Stimulated activated CD4-positive, alpha-beta T cell treated with anti-CD3 and anti-CD28 coated beads, Interleukin-4, amount 100 ng/mL, for 4 hours (primary cell): ENCODE results near the gene KCNIP4.

Experiments
- DNase-seq, 2 experiments: peaks; one replicate each; pipeline ENCODE4 v3.0.0-alpha.2; 2020

The KCNIP4 gene

DNA sequence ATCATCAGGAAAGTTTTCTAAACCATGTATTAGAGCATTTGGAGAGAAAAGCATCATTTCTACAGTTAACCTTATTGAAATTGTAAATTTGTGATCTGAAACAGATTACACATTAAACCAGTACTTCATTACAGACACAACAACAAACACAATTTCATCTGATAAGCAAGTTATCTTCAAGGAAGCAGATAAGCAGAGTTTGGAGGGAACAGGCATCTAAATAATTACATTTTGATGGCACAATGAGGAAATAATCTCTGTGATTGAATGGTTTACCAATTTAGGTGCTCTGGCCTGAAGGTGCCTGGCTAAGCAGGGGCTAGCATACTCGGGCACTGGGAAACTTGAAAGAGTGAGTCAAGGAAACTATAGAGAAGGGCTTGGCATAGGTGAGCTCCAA, 628.5 kb downstream of the KCNIP4 start:
- DNase-seq, result no peak

DNA sequence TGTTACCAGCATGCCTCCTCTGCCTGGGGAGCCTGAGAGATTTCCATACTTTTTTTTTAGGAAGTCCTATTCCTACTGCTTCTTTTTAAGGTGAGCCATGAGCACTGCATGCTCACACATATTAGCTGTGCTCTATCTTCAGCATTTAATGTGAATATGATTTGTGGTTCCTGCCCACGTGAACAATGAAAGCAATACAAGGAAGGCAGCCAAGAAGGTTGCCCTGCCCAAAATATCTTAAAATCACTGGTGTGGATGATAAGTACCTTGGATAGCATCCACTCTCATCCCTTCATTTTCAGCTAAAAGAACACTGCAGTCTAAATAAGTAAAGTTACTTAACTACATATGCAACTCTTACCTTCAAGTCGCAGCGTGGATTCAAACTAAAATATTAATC, 640.9 kb downstream of the KCNIP4 start:
- DNase-seq, result no peak

DNA sequence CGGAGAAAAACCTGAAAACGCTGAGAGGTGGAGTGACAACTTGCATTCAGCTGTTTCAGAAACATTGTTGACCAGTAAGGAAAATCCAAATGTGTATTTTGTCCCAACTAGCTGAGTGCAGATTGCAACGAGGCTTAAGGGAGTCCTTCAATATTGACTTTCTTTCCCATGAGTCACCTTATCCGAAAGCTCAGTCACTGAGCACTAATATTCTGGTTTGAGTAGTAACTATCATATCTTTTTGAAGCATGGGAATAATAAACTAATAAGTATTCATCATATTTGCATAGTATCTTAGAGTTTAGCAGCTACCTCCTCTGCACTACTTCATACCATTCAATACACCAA, 644.1 kb downstream of the KCNIP4 start:
- no peak for DNase-seq

DNA sequence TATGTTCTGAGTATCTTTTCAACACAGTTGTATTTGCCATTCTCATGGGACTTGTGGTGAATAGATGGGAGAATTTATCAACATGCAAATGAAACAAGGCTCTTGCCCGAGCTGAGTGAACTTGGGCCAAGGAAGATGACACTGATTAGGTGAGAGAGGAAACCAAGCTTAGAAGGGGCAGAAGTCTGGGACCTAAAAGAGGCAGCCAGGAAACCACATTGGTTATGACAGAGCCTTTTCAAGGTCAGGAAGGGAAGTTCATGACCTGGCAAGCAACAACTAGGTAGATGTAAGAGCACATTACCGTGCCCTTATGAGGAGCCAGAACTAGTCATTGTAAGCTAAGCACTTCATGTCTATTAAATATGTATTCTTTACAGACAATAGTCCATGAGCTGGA, 658.0 kb downstream of the KCNIP4 start:
- DNase-seq, result no peak

DNA sequence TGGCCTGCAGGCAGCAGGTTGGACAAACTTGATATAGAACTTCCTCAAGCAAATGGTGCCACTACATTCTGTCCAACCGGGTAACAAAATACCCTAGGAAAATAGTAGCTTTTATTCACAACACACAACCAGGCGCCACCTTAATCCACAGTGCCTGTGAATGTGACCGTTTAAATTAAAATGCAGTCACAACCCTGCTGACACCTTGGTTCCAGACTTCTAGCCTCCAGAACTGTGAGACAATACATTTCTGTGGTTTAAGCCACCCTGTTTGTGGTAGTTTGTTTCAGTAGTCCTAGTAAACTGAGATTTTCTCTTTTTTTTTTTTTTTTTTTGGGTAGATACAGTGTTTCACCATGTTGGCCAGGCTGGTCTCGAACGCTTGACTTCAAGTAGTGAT, 672.5 kb downstream of the KCNIP4 start:
- DNase-seq, result no peak

DNA sequence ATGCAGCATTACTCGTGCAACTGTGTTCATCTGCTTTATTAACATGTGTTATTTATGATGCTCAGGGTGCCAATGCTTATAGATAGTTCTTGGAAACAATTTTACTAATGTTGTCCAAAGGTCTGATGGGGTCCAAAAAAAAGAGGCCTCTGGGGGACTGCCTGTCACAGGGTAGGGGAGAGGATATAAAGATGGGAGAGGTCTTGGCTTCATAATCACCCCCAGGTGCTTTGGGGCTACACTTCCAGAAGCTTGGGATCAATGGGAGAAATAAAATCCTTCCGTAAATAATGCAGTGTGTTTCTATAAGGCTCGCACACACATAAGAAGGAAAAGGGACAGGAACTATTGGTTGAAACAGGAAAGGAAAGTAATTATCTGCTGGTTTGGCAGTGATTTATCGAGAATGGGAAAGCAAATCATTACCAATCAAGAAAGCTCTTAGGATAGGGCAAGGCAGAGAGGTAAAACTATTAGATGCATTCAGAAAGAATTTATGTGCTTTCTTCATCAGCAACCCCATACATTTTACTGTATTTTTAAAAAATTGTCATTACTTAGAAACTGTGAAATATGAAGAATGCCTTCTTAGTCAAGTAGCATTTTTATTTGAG, 677.0 kb downstream of the KCNIP4 start:
- no peak for DNase-seq

DNA sequence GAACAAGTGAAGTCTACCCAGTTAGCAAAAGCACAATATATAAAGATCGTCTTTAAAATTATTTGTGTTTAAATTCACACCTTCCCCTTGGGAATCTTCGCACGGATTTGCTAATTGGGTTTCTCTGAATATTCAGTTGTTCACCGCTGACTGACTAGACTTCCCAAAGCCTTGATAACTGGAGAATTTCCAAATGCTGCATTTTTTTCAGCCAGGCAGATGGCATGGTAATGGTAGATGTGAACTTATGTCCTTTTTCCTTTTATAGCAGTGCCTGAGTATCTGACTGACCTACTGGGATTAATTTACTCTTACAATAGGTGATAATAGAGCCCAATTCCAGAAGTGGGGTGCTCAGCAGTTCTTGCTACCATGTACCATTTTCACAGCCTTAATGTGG, 700.2 kb downstream of the KCNIP4 start:
- DNase-seq, result no peak

DNA sequence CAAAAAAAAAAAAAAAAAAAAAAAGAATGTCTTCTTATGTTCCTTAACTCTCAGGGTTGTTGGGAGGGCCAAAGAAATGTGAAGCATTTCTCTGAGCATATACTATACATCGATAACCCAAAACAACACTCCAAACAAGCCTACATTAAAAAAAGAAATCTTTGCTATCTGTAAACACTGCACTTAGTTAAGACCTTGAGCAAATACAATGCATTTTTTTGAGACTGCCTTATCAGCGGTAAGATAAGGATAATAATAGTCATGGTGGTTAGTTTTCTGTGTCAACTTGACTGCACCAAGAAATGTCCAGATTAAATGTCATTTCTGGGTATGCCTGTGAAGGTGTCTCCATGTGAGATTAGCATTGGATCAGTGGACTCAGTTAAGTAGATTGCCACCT, 706.4 kb downstream of the KCNIP4 start:
- no peak for DNase-seq

DNA sequence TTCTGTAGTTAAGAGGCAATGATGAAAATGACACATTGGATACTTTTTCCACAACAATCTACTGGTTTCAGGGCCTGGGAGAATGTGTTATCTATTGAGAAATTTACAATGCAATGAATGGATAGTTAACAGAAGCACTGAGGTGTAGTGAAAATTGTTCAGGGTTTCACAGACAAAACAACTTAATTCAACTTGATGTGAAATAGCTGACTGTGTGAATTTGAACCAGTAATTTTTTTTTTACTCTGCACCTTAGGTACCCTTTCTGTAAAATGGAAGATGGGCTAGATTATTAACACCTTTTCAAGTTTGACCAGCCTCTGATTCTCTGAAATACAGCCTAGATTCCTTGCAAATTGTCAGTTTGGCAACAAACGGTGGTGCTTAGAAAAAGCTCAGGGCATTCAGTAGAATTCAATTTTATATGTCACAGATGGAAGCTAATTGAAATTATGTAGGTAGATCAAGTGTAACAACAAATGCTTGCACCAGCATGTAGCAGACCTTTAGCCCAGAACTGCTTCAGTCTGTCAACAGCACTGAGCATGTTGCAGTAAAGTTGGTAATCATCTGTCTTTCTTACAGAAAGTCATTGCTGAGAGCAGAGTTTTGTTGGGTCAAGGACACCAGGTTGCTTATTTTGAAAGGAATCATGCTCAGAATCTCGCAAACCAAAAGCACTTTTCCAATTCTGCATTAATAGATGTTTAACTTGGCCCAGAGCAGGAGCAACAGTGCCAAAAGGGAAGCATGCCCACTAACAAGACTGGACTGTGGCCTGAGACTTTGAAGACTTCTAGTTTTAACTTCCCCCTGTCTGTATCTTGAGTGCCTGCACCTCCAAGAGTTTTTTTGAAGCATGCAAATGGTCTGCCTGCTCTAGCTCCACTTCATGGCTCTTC, 721.7 kb downstream of the KCNIP4 start:
- DNase-seq, result no peak

DNA sequence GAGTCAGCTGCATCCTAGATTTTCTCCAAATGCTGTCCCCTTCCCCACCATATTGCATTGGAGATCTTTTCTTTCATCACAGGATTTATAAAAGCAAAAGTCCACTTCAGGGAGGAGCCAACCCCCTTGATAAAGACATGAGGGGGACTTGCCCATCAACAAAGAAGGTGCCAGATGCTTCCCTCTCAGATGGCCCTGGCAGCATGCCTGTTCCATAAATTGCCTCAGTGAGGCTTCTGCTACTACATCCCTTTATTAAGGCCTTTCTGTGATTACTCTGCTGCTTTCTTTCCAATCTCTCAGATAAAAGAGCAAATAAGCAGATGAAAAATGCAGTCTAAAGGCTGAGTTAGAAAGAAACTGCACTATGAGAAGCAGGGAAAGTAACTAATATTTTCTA, 736.7 kb downstream of the KCNIP4 start:
- DNase-seq, result no peak

DNA sequence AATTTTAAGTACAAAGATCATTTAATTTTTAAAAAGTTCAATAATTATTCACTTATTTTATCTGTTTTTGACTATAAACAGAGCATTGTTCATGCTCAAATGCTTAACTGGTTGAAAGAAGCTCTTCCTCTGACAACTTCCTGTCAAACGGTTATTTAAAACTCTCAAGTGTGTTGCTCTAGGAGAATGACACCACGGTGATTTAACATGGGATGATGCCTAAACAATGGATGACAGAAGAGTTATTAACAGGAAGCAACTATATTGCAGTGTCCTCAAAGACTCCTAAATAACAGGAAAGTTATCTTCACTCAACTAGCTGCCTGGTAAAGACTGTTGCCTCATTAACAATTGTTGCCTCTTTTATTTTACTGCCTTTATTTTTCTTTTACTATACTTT, 738.7 kb downstream of the KCNIP4 start:
- DNase-seq, result no peak

DNA sequence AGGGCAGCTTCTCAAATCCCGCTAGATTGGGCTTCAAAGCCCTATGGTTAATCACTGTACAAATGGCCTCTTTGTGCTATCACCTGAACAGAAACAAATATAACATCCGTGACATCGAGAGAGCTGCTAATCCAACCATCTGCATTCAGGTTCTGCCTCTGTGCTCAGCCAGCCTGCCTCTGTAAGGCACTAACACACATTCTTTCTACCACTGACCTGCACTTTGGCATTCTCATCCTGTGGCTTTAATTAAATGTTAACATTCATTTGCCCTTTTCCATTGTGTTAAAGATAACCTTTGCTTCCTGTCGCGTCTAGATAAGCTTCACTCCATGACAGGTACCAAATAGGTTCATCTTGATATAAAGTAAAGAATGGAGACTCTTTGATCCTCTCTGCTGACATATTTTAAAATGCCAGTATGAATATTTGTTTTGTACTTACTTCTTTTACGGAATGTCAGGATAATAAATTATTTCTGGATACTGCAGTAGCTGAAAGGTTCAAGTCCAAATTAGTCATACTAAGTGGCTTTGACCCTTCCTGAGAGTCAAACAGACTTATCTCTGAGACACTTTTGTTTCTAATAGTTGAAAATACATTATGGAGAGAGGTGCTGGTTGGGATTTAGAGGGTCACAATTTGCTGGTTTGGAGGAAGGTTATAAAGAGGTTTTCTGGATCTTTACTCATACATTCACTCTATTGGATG, 742.6 kb downstream of the KCNIP4 start:
- DNase-seq, result no peak

DNA sequence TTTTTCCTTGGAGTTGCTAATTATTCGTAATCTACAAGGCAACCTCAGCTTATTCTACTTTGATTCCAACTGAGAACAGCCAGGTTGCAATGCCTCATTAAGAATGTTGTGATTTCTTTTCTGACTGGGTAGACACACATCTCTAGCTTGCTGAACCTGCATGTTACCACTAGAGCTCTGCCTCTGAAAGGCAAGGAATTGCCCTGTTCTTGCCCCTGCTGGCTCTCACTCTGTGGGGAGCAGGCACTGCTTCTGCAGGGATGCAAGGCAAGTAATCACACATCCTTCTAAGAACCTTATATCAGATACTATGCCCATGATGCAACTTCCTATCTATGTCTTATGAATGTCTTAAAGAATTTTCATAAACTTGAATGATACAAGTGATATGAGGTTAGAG, 745.2 kb downstream of the KCNIP4 start:
- DNase-seq, result no peak

DNA sequence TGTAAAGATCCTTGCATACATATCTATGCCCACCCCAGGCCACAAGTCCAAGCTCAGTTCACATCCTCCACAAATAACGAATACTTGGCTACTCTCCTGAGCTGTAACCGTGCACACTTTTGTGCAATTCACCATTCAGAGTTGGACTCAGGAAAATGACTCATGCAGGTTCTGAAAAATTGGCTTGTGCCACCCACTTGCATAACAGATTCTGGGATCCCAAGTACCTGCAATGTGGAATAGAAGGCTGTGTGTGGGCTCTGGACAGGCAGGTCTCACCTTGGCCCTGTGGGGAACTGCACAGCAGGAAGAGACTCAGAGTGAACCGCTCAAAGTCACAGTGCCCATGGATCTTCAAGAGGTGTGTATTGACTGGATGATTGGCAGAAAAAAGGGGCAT, 745.6 kb downstream of the KCNIP4 start:
- no peak for DNase-seq

DNA sequence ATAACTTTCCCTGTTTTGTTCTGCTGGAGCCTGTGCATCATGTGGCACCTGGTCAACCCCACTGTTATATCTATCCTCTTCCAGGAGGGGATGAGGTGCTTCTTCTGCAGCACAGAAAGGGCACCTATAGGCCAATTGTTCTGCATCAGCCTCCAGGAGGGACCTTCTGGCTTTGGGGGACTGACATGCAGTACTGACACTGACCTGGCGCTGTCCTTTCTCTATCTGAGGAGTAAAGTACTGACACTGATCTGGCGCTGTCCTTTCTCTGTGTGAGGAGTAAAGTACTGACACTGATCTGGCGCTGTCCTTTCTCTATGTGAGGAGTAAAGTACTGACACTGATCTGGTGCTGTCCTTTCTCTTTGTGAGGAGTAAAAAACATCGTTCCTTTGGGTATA, 749.9 kb downstream of the KCNIP4 start:
- no peak for DNase-seq

DNA sequence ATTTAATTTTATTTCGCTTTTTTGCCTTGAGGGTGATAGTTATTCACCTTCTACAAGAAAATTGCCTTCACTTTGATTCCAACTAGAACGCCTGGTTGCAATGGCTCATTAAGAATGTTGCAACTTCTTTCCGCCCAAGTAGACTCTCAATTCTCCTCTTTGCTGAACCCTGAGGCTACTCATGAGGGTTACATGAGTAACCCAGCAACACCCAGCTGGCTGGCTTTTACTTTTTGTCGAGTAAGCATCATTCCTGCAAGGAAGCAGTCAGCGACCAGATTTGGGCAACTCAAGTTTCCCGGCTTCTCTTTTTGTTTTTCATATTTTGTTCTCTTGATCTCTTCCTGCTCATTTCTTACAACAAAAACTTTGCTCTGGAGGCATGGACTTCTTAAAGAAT, 752.9 kb downstream of the KCNIP4 start:
- DNase-seq, result no peak

DNA sequence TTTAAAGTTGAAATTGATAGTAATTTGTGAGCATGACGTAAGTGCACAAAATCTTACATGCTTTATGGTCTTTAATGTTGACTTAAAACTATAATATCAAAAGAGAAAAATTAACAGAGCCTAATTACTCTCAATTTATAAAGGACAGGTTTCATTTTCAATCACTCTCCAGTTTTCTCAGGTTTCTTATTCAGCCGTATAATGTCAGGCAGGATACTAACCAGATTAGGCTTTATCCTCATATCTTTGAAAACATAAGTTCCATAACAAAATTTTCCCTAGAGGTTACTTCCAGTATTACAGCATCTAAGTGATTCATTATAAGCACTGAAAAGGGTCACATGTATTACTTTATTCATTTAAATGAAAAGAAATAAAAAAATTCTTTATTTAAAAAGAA, 756.2 kb downstream of the KCNIP4 start:
- no peak for DNase-seq

DNA sequence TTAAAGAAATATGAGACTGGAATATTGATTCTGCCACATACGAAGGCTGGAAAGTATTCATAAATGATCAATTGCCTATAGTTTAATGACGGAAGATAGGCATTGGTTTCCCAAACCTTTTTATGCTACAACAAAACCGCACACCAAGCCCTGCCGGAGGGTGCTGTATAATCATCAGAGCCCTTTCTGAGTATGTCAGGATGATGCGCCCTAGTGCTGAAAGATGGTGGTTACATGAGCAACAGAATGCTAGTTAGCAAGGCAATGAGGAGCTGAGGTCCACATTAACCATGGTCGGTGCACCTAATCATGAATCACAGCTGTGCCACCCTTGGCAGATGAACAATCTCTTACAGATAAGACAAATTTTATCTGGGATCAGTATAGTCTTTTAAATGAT, 757.3 kb downstream of the KCNIP4 start:
- no peak for DNase-seq

DNA sequence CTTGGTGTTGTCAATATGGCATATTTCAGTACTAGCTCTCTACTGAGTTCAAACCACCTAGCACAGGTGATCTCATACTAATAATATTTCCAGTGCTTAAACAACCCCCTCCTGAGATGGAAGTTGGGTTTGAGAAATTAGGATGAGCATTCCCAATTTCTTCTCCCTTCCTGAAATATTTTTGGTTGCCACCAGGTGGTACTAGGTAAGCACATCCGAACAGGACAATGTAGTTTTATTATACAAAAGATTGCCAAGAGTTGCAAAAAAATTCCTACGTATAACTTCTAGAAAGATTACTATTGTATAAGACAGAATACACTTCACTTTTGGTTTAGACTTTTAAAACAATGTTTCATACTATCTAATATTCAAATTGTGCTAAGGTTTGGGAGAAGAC, 763.8 kb downstream of the KCNIP4 start:
- no peak for DNase-seq

DNA sequence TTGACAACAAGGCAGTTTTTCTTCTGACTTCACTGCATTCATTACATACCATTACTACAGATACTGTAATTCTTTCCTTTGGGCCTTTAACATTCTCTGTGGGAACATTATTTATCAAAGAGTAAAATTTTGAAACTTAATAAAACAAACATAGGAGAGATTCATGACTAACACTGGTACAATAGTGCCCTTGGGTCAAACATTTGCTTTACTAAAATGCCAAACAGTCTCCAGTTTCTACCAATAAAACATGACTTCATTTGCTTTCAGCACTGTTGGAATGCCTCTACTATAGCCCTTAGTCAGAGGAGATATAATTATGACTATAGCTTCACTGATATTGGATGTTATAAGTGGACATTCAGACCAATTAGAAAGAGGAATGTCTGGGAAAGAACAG, 766.9 kb downstream of the KCNIP4 start:
- DNase-seq, result no peak

DNA sequence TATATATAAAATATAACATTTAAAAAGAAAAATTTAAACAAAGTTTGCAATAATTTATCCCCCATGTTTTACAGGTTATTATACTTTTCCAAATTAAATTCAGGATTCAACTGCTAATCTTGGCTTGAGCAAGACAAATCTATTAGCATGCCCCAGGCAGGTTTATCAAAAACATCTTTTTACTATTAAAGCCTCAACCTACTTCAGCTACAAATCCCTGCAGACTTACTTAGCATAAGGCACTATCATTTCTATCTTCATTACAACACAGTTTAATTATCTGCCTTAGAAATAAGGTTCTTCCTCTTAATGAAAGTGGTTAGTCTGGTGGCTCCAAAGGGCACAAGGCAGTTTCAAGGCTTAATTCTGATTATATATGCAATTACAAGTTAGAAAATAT, 770.7 kb downstream of the KCNIP4 start:
- DNase-seq, result no peak

DNA sequence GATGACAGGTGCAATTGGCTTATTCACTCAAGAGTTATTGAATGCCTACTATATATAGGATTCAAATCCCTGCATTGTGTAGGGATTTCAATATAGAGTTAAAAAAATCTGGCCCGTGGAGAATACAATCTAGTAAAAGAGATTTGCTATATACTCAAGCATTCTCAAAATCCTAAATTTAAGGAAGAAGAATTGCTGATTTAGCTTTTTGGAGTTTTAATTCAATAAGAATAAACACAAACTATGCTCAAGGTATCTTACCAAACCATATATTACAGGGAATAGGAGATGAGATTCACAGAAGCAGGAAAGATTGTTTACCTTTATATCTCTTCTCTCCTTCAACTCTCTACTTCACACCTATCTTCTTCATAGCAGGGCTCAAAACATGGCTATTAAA, 771.5 kb downstream of the KCNIP4 start:
- no peak for DNase-seq

DNA sequence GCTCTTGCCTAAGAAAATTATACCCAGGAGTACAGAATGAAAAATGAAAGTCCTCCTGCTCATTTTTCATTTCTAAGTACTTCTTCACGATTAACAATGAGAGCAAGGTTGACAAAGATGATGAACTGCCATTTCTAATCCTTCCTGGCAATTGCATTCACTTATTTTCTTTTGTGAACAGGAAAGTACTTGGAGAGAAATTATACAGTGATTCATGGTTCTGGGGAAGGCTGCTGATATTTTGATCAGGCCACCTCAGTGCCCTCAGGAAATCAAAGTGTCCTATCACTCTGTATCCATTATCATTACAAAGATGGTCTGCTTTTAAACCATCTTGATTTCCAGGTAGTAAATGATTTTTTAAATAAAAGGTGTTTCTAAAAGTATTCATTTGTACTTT, 780.9 kb downstream of the KCNIP4 start:
- DNase-seq, result no peak

DNA sequence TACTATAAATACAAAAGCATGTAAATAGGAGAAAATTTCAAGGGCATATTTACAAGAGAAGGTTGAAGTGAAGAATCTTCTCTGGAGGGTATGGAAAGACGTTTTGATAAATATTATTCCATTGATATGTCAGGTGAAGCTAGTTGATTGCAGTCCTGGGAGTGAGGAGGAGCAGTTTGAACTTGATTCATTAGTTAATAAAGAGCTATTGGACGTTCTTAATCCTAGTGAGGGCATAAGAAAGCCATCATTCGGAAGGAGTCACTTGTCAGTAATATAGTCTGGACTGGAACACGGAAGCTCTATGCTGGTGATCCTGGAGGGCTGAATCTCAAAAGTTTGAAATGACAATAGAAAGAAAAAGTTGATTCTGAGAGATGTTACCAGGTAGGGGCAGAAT, 793.2 kb downstream of the KCNIP4 start:
- DNase-seq, result no peak
